GM20000 (cell line): ENCODE measurements around the gene IL1R1.

Source experiments
- DNase-seq: peaks from one replicate; pipeline ENCODE4 v3.0.0; 2012; ENCODE audit warnings: low spot score
- TF ChIP-seq, protein P1 (sequence below): IDR thresholded peaks from 2 replicates; pipeline ENCODE4 v1.5.1; 2012; ENCODE audit warnings: mild to moderate bottlenecking, control low read depth; ENCODE audit errors: extremely low read depth, missing control alignments

IL1R1 gene

DNA sequence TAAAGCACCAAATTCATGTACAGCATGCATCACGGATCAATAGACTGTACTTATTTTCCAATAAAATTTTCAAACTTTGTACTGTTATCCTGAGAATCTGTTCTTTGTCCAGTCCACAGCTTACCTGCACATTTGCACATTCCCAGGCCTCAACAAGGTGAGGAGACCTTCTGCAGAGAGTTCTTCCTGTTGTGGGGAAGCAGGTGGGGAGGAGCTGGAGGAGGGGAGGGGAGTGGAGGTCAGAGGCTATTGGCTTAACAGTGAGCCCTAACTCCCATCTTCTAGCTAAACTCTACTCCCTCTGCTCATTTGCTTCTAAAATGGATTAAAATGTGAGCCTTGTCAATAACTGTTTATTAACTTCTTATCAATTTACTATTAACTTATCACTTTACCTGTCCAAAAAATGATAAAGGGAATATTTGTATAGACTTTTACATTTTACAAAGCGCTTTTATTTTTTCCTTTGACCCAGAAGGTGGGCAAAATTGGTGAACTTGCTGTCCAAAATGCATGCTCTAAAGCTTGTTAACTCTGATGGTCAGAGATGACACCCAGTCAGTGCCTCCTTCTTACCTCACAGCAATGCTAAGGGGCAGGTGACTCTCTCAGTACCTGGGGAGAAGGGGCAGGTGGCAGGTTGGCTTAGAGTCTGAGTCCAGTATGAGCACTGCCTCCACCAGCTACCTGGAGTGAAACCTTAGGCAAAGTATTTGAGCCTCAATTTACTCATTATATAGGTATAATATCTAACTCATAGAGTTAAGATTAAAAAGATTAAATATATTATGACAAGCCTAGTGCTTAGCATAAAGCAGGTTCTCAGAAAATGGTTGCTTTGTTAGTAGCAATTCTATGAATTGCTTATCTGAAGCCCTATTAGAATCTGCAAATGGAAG is 37.5 kb downstream of the IL1R1 start:
- no peak for DNase-seq
- TF ChIP-seq, protein P1, sequence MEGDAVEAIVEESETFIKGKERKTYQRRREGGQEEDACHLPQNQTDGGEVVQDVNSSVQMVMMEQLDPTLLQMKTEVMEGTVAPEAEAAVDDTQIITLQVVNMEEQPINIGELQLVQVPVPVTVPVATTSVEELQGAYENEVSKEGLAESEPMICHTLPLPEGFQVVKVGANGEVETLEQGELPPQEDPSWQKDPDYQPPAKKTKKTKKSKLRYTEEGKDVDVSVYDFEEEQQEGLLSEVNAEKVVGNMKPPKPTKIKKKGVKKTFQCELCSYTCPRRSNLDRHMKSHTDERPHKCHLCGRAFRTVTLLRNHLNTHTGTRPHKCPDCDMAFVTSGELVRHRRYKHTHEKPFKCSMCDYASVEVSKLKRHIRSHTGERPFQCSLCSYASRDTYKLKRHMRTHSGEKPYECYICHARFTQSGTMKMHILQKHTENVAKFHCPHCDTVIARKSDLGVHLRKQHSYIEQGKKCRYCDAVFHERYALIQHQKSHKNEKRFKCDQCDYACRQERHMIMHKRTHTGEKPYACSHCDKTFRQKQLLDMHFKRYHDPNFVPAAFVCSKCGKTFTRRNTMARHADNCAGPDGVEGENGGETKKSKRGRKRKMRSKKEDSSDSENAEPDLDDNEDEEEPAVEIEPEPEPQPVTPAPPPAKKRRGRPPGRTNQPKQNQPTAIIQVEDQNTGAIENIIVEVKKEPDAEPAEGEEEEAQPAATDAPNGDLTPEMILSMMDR, result no peak

DNA sequence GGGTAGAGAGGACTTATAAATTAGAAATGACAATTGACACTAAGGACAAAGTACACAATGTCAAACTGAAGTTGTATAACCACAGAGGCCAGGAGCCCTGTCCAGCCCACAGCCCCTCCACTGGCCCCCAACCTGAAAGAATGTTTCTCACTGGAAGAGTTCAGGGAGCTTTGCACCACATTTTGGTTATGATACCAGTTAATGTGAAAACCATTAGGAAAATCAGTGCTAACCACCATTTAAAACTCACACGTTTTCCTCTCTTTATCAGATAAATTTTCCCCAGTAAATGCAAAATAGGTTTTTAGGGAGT is 38.1 kb downstream of the IL1R1 start:
- DNase-seq, result no peak
- TF ChIP-seq, protein P1, result no peak

DNA sequence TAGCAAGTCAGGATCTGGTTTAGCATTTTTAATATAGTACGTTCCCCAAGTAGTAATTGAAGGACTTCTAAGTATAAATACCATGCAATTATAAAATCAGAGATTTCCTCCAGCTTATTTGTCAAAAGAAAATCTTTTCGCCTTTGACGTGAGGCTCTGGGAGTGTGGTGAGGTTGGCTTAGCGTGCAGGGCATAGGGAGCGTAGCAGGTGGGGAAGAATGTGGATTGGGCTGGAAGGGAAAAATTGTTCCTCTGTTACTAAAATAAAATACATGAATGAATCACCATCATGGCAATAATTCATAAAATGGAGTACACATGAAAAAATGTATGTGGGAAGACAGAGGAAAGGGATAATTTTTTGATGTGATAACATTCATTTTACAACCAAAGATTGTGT is 38.8 kb downstream of the IL1R1 start:
- no peak for DNase-seq
- TF ChIP-seq, protein P1, result no peak

DNA sequence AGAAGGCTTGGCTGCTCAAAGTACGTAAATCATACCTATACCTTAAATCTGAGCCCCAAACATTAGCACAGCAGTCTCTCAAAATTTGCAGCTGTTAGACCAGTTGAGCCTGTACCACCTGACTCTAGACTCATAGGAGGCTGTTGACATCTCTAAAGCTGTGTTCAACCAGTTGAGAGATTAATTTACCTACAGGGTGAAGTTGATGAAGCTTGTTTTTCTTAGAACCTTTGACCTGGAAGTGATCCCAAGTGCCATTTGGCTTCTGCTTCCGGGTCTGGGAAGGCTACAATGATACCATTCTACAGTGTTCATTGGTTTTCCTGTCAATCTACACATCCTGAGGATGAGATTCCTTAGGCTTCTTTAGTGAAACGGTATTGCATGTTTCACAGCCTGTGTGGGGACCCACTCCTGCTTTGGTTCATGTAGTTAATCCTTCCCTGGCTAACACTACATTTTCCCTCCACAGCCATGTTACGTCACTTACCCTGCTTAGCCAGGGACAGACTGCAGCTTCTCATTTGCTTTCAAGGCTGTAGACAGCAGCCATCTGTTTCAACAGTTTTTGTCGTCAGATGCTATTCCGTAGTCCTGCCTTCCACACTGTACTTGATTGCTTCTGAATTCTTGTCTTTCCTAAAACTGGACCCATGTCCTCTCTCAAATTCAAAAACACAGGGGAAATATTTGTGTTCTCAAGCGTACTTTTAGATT is 39.5 kb downstream of the IL1R1 start:
- TF ChIP-seq, protein P1, result no peak
- DNase-seq, result no peak

DNA sequence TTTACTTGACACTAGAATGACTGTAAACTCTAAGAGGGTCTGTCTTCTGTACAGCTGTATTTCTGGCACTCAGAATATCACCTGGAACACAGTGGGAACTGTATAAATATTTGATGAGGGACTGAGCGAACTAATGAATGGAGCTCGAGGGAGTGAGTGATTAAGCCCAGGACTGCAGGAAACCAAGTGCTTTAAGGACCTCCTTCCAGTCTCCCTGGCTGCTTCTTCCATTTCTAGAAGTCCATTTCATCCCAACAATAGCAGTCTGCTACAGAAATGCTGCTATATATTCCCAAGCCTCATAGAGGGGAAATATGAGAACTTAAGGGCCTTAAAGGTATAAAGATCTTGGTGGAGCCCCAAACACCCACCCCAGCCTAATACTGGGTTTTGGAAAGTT is 41.5 kb downstream of the IL1R1 start:
- TF ChIP-seq, protein P1, result no peak
- DNase-seq, result no peak

DNA sequence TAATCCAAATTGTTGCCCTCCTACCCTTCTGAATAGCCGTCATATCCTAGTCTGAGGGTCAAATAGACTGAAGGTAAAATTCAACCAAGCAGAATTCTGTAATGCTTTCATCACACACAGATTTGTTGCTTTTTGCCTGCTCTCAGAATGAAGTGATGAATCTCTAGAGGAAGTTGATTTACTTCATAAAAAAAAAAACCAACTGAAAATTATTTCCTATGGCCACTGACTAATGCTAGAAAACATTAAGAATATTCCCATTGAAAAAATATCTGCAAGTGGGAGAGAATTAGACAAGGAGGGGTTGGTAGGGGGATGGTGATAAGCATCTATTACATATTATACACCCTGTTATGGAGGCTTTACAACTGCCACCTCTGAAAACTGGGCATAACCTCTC is 42.0 kb downstream of the IL1R1 start:
- TF ChIP-seq, protein P1, result no peak
- DNase-seq, result no peak

DNA sequence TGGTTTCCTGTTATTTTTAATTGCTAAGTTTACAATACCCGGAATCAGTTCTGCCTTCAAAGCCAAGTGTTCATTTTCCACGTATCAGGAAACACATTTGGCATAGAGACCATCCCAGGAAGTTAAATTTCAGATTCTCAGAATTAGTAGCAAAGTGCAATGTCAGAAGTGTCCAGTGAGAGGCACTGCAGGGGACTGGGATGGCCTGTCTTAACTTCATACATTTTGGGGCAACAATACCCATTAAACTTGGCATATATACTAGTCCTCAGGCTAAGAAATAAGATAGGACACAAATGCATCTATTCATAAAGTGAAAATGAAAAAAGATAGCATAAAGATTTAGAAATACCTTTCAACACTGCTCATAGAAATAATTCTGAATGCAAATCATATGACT is 42.8 kb downstream of the IL1R1 start:
- DNase-seq, result no peak
- TF ChIP-seq, protein P1, result peak; percentile 16
